Neural crest cell (in vitro differentiated cells): Measurements from ENCODE around the gene RECQL5. TPM values are rescaled to one million over a fixed set of nuclear protein-coding genes. Genes with fewer than 3 reads are reported as not detected.

Source experiments
- DNase-seq: peaks from one replicate; pipeline ENCODE4 v3.0.0; 2021; ENCODE audit warnings: low read depth, mixed read lengths, low spot score
- H3K27ac Mint-ChIP-seq: one replicate; pipeline ENCODE4 v1.8.0; 2021; ENCODE audit warnings: mild to moderate bottlenecking, mixed read lengths; ENCODE audit not compliant: unreplicated experiment
- H3K27me3 Mint-ChIP-seq: 2 replicates; pipeline ENCODE4 v1.8.0; 2021; ENCODE audit warnings: low read depth, mild to moderate bottlenecking, mixed read lengths
- H3K36me3 Mint-ChIP-seq: 2 replicates; pipeline ENCODE4 v1.8.0; 2021; ENCODE audit warnings: low read depth, mild to moderate bottlenecking, mixed read lengths
- H3K4me1 Mint-ChIP-seq: 2 replicates; pipeline ENCODE4 v1.8.0; 2021; ENCODE audit warnings: mixed read lengths
- H3K4me3 Mint-ChIP-seq: one replicate; pipeline ENCODE4 v1.8.0; 2021; ENCODE audit warnings: mild to moderate bottlenecking, mixed read lengths
- H3K9me3 Mint-ChIP-seq: 2 replicates; pipeline ENCODE4 v1.8.0; 2021; ENCODE audit warnings: mixed read lengths
- total RNA-seq: library from RNA; stranded (reverse); gene quantifications from 2 replicates; pipeline ENCODE4 v1.2.1, GENCODE V29; 2021
- TF ChIP-seq, protein P1 (sequence below): fragments of 200-600 bp; sonication (generic); conservative IDR thresholded peaks from 2 replicates; pipeline ENCODE4 v1.5.0; 2021; ENCODE audit warnings: antibody characterized with exemption, mild to moderate bottlenecking

RECQL5 gene
- total RNA-seq, 1 donor from 2014 or later = 47.3 TPM

DNA sequence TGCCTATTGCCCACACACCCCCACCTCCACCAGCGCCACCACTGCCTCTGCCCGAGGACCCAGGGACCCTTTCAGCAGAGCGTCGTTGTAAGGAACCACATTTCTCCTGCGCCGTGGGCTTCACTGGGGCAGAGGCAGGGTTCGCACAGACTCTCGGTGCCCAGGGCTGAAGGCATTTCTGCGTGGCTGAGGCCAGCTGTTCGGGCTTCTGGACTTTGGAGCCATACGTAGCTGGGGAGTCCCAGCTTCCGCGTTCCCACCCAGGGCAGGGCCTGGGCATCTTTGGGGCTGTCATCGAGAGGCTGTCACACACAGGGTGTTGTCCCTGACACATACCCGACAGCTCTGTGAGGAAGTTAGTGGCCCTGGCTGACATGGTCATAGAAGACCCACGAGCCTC, 49.7 kb downstream of the RECQL5 start:
- TF ChIP-seq, protein P1, sequence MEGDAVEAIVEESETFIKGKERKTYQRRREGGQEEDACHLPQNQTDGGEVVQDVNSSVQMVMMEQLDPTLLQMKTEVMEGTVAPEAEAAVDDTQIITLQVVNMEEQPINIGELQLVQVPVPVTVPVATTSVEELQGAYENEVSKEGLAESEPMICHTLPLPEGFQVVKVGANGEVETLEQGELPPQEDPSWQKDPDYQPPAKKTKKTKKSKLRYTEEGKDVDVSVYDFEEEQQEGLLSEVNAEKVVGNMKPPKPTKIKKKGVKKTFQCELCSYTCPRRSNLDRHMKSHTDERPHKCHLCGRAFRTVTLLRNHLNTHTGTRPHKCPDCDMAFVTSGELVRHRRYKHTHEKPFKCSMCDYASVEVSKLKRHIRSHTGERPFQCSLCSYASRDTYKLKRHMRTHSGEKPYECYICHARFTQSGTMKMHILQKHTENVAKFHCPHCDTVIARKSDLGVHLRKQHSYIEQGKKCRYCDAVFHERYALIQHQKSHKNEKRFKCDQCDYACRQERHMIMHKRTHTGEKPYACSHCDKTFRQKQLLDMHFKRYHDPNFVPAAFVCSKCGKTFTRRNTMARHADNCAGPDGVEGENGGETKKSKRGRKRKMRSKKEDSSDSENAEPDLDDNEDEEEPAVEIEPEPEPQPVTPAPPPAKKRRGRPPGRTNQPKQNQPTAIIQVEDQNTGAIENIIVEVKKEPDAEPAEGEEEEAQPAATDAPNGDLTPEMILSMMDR = no peak
- no peak for DNase-seq
- Mint-ChIP-seq H3K27ac (peak overlapping the region; percentile 57), H3K27me3 (no peaks in the 10 kb centered on the region), H3K4me3 (no peak overlapping the region), H3K4me1 (peaks cover 4% of the 10 kb centered on the region), H3K36me3 (no peaks in the 10 kb centered on the region), H3K9me3 (no peaks in the 10 kb centered on the region)

DNA sequence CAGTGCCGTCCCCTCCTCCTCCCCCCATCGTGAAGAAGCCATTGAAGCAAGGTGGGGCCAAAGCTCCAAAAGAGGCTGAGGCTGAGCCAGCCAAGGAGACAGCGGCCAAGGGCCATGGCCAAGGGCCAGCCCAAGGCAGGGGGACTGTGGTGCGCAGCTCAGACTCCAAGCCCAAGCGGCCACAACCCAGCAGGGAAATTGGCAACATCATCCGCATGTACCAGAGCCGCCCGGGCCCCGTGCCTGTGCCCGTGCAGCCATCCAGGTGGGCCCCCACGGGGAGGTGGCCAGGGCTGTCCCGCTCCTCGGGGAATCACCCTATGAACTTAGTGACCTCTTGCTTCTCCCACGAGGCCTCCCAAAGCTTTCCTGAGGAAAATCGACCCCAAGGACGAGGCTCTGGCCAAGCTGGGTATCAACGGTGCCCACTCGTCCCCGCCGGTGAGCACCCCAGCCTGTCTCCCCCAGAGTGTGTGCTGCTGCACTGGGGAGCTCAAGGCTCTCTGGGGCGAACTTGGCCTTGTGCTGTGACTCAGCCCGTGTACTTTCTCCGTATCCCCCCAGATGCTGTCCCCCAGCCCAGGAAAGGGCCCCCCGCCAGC, 50.3 kb downstream of the RECQL5 start:
- TF ChIP-seq, protein P1 = no peak
- no peak for DNase-seq
- no peak overlapping the region for H3K4me3 Mint-ChIP-seq
- H3K4me1 Mint-ChIP-seq = no peaks in the 10 kb centered on the region
- H3K36me3 Mint-ChIP-seq = no peaks in the 10 kb centered on the region
- H3K27me3 Mint-ChIP-seq = no peaks in the 10 kb centered on the region
- no peak overlapping the region for H3K27ac Mint-ChIP-seq
- no peaks in the 10 kb centered on the region for H3K9me3 Mint-ChIP-seq

DNA sequence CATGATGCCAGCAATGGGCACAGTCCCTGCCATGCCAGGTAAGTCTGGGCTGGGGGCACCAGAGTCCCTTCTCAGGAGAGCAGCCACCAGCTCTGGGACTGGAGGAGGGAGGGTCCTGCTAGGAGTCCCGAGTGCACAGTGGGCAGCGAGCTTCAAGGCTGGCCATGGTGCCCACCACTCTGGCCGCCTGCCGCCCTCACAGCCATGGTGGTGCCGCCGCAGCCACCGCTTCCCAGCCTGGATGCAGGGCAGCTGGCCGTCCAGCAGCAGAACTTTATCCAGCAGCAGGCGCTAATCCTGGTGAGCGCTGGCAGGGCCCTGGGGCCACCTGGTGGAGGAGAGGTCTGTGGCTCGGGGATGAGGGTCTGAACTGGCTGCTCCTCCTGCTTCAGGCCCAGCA, 51.7 kb downstream of the RECQL5 start:
- TF ChIP-seq, protein P1 = no peak
- H3K36me3 Mint-ChIP-seq = no peaks in the 10 kb centered on the region
- H3K4me1 Mint-ChIP-seq = no peaks in the 10 kb centered on the region
- no peak overlapping the region for H3K27ac Mint-ChIP-seq
- DNase-seq = no peak
- no peak overlapping the region for H3K4me3 Mint-ChIP-seq
- H3K9me3 Mint-ChIP-seq = no peaks in the 10 kb centered on the region
- no peaks in the 10 kb centered on the region for H3K27me3 Mint-ChIP-seq

DNA sequence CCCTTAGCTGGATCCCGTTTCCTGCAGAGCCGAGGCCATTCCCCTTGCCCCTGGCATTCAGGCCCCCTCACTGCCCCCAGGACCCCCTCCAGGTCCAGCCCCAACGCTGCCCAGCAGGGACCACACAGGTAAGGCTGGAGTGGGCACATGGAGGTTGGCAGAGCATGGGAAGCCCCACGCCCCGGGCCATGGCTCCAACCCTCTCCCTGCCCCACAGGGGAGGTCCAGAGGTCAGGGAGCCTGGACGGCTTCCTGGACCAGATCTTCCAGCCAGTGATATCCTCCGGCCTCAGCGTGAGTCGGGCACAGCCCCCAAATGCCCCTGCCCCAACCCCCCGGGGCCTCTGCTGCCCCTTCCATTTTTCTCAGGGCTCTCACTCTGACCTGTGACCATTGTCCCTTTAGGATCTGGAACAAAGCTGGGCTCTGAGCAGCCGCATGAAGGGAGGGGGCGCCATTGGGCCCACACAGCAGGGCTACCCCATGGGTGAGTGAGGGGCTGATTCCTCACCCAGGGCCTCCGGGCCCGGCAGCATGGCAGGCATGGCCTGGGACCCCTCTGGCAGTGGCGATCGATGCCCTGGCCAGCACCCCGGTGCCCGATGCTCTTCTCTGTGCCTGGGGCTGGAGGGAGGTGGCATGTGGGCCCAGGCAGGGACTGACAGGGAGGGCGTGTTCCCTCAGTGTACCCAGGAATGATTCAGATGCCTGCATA, 52.2 kb downstream of the RECQL5 start:
- Mint-ChIP-seq H3K27me3 (no peaks in the 10 kb centered on the region), H3K4me3 (no peak overlapping the region)
- no peak for DNase-seq

DNA sequence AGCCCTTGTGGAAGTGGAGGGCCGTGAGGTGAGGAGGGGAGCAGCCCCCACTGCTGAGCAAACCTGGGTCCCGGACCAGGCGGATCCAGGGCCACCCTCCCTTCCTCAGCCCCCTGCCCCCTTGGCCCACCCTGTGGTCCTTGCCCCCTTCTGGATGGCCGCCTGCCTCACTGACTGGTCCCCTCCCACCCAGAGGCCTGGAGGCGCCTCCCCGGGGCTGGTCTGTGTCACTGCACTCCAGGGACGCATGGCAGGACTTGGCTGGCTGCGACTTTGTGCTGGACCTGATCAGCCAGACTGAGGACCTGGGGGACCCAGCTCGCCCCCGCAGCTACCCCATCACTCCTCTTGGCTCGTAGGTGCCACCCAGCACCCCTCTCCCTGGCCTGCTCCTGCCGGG, 52.9 kb downstream of the RECQL5 start:
- Mint-ChIP-seq H3K27me3 (no peaks in the 10 kb centered on the region), H3K36me3 (no peaks in the 10 kb centered on the region), H3K4me3 (no peak overlapping the region), H3K27ac (no peak overlapping the region), H3K4me1 (no peaks in the 10 kb centered on the region), H3K9me3 (no peaks in the 10 kb centered on the region)
- TF ChIP-seq, protein P1 = no peak
- no peak for DNase-seq

More for the DNA sequence above, 52.2 kb downstream of the RECQL5 start:
- Mint-ChIP-seq H3K27ac (no peak overlapping the region), H3K4me1 (no peaks in the 10 kb centered on the region), H3K9me3 (no peaks in the 10 kb centered on the region), H3K36me3 (no peaks in the 10 kb centered on the region)
- TF ChIP-seq, protein P1 = no peak
